Measurements from ENCODE around the gene TRPM8.

Gene TRPM8

GRCh38 chr2:234046521-234046920, 129.3 kb downstream of the TRPM8 start:
- DNase-seq (ENCODE audit: low read depth, low spot score), result no peak

DNA sequence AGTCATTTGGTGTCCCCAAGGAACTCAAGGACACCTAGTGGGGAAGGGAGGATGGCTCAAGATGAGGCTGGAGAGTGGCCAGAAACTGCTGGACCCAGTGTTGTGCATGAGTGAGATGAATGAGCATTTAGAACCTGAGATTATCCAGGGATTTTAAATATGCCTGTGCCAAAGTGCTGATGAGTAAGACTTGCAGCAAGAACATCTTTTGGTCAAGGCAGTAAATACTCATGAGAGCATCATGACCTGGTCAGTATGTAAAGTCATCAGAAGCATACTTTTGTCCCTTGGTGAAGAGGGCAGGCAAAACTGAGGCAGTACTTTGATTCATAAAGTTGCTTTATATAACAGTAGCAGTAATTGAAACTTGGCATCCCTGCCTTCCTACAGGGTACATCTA, 130.2 kb downstream of the TRPM8 start:
- no peak for DNase-seq (ENCODE audit: low read depth, low spot score)

DNA sequence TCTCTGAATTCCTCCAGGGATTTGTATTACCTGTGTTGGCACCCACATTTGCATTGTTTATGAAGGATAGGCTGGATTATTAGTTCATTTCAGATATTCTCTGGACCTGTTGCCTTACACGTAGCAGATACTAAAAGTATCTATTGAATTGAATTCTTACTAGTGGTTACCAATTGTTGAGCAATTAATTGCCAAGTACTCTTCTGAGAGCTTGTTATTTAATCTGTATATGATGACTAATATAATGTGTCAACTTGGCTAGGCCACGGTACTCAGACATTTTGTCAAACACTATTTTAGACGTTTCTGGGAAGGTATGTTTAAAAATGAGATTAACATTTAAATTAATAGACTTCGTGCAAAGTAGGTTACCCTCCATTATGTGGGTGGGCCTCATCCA, 130.9 kb downstream of the TRPM8 start:
- DNase-seq (ENCODE audit: low read depth, low spot score), result no peak

DNA sequence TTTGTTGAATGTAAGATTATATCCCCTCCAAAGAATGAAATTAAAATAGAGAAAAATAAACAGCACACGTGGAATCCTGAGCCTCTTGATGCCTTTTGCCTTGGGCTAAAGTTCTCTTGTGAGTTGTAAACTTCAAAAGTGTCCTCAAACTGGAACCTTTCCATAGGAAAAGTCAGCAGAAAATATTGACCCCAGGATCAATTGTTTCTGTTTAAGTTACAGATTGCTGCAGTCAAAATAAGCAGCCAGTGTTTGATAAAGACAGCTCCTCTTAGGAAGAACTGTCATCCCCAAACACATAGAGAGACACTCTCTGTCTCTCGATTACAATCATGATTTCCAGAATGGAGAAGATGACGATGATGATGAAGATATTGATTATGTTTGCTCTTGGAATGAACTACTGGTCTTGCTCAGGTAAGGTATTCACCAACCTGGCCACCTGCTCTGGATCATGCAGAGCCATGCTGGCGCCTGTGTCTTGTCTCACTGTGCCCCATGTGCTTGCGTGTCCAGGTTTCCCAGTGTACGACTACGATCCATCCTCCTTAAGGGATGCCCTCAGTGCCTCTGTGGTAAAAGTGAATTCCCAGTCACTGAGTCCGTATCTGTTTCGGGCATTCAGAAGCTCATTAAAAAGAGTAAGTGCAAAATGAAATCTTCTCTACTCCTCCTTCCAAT, 133.4 kb downstream of the TRPM8 start, which contains the start of gene SPP2:
SPP2 (plus strand) TSS at position 248 of the 681 bp plus-strand sequence; CDS start at position 333, 85 bp downstream.
- DNase-seq (ENCODE audit: low read depth, low spot score), result no peak

DNA sequence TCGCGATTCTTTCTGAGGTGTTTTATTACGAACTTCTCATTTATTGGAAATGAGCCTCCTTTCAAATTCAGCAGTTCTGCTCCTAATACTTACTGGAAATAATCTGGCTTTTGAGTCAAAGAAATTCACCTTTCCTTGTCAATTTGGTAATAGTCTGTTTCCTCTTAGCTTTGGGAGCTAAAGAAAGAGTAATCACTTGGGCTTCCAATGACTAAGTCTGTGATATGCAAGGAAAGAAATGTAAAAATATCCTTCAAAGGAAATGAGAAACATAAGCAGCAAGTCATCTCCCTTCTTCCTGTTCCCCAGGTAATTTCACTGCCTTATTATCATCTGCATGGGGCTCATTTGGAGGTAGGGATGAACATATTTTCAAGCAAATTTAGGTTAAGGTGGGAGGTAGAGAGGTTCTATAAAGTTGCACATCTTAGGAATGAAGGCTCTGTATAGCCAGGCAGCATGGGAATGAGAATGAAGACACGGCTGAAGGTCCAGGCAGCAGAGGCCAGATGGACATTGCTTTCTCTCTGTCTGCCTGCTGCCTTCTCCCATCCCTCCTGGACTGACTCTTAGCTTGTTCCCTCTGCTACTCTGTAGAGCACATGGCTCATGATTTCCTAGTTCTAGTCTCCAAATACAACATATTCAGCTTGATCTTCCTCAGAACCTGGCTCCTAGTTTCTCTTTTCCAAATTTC, 134.3 kb downstream of the TRPM8 start:
- DNase-seq (ENCODE audit: low read depth, low spot score), result no peak

GRCh38 chr2:234058881-234059280, 141.7 kb downstream of the TRPM8 start:
- no peak for DNase-seq (ENCODE audit: low read depth, low spot score)

GRCh38 chr2:234060236-234060635, 143.1 kb downstream of the TRPM8 start:
- no peak for DNase-seq (ENCODE audit: low read depth, low spot score)

DNA sequence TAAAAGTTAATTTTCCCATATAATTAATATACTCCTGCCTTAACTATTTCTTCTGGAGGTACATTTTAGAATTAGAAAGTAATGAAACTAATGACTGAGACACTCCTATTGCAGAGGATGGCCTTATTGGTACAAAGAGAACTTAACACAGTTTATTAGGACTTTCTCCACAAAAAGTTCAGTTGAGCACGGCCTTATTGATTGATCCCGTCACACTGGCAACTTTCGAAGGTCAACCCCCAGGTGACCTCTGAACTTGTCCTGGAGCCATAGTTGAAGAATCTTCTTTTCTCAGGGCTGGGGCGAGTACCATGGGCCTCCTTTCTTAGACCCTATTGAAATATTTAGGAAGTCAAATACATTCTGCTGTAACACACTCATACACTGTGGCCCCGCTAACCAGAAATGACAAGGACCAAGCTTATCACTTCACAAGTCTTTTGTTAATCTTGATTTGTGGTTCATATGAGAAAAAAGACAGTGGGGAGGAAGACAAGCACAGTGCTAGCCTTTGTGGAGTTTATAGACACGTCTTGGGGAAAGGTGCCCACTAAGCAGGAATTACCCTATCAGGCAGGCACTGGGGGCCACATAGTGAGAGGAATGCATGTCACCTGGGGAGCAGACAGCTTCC, 144.6 kb downstream of the TRPM8 start:
- no peak for DNase-seq (ENCODE audit: low read depth, low spot score)

- DNase-seq (ENCODE audit: low read depth, low spot score), result no peak
Observed at GRCh38 chr2:234066587-234066986, 149.4 kb downstream of the TRPM8 start.

Measured in iPS DF 19.7 (cell line).